HepG2 (cell line): ENCODE data around the gene FJX1. TPM values are rescaled to one million over a fixed set of nuclear protein-coding genes. Genes with fewer than 3 reads are reported as not detected.
A peak's percentile ranks its signal among the peaks of the same experiment; 100 is the strongest.

Source experiments
- ATAC-seq: fragments of 200-7000 bp; cut with Tn5 transposase; 3 replicates; pipeline ENCODE4 v1.9.1; 2020; ENCODE audit warnings: mild to moderate bottlenecking, moderate library complexity
- BruUV-seq: library from RNA; stranded (reverse); fragments of 400-500 nt; replicated peaks from 2 replicates; lab custom pipeline; 2021; lab: Mats Ljungman, UMichigan
- CTCF ChIA-PET: fragments of 300-600 bp; formaldehyde crosslinking; extraction: SDS; loops from one replicate; lab custom pipeline; 2021; ENCODE audit warnings: low total read pairs, inconsistent platforms, low intra/inter-chr PET ratio; lab: Yijun Ruan, JAX
- POLR2A ChIA-PET: fragments of 350-600 bp; sonication (Branson Sonifier 250); formaldehyde crosslinking; loops from one replicate; lab custom pipeline; 2020; ENCODE audit warnings: antibody characterized with exemption, inconsistent platforms; lab: Yijun Ruan, JAX
- DNase-seq: peaks from one replicate; pipeline ENCODE4 v3.0.0-alpha.2; 2015; ENCODE audit warnings: low spot score
- FAIRE-seq: peaks from 3 replicates; lab custom pipeline; 2011; peaks lifted over from hg19 to GRCh38; lab: Jason Lieb, UNC
- H2AFZ ChIP-seq: one replicate; pipeline ENCODE4 v1.6.1; 2011; ENCODE audit warnings: low read length, inconsistent platforms
- H3K27ac ChIP-seq: fragments of 300-600 bp; 3 replicates; pipeline ENCODE4 v1.8.0; 2011; ENCODE audit warnings: mixed run types, mild to moderate bottlenecking, mixed read lengths, low read length, inconsistent platforms; ENCODE audit not compliant: insufficient read depth; ENCODE audit errors: extremely low read length
- H3K27me3 ChIP-seq, 2 experiments: fragments of 200-600 bp in 1 of 2; 2 replicates in 1 of 2; 3 replicates in 1 of 2; pipeline versions ENCODE4 v1.6.0 to v1.8.0; 2011; ENCODE audit warnings: low read length in 2 of 2, mild to moderate bottlenecking in 2 of 2, moderate library complexity in 2 of 2, inconsistent platforms in 1 of 2; ENCODE audit not compliant: insufficient read depth in 2 of 2, control insufficient read depth in 1 of 2
- H3K36me3 ChIP-seq, 2 experiments: fragments of 200-600 bp in 1 of 2; replicated peaks in 1 of 2; 2 replicates in 1 of 2; 3 replicates in 1 of 2; pipeline versions ENCODE4 v1.5.1 to v1.8.0; 2011; ENCODE audit warnings: low read length in 2 of 2, inconsistent platforms in 1 of 2; ENCODE audit not compliant: insufficient read depth in 2 of 2, control insufficient read depth in 1 of 2
- H3K4me1 ChIP-seq: 2 replicates; pipeline ENCODE4 v1.5.1; 2012; ENCODE audit warnings: low read length, inconsistent platforms; ENCODE audit not compliant: insufficient read depth
- H3K4me2 ChIP-seq: 2 replicates; pipeline ENCODE4 v1.6.0; 2011; ENCODE audit warnings: low read depth, low read length, inconsistent platforms
- H3K4me3 ChIP-seq, 3 experiments: fragments of 200-600 bp in 1 of 3; sonication (generic), shearing (Covaris generic) in 1 of 3; replicated peaks in 1 of 3; 2 replicates each; pipeline ENCODE4 v1.5.1; 2011 to 2016; ENCODE audit warnings: low read length in 3 of 3, inconsistent platforms in 2 of 3, low read depth in 2 of 3, mild to moderate bottlenecking in 2 of 3, control low read depth in 1 of 3, mixed read lengths in 1 of 3; ENCODE audit not compliant: insufficient read depth in 1 of 3
- H3K79me2 ChIP-seq: one replicate; pipeline ENCODE4 v1.6.1; 2011; ENCODE audit warnings: low read length, inconsistent platforms; ENCODE audit not compliant: insufficient read depth
- H3K9ac ChIP-seq: 2 replicates; pipeline ENCODE4 v1.6.0; 2011; ENCODE audit warnings: mild to moderate bottlenecking, low read depth, low read length, inconsistent platforms; ENCODE audit not compliant: insufficient read depth
- H3K9me3 ChIP-seq: 2 replicates; pipeline ENCODE4 v1.5.1; 2012; ENCODE audit warnings: mild to moderate bottlenecking, low read length
- H4K20me1 ChIP-seq: 2 replicates; pipeline ENCODE4 v1.6.0; 2011; ENCODE audit warnings: inconsistent platforms, mild to moderate bottlenecking, low read length, moderate library complexity; ENCODE audit not compliant: insufficient read depth
- ATRX ChIP-seq: sonication (generic); formaldehyde crosslinking; IDR thresholded peaks from 2 replicates; pipeline ENCODE4 v1.4.0; 2020; ENCODE audit warnings: missing genetic modification reagents, borderline replicate concordance
- FOSL2 ChIP-seq: sonication (generic); formaldehyde crosslinking; IDR thresholded peaks from 2 replicates; pipeline ENCODE4 v1.4.0; 2020; ENCODE audit warnings: missing genetic modification reagents
- NCOA5 ChIP-seq: sonication (generic); formaldehyde crosslinking; IDR thresholded peaks from 2 replicates; pipeline ENCODE4 v1.4.0; 2020; ENCODE audit warnings: missing genetic modification reagents
- NKX3-1 ChIP-seq: sonication (generic); formaldehyde crosslinking; IDR thresholded peaks from 2 replicates; pipeline ENCODE4 v1.5.0; 2020; ENCODE audit warnings: missing genetic modification reagents
- PITX1 ChIP-seq: sonication (generic); formaldehyde crosslinking; IDR thresholded peaks from 2 replicates; pipeline ENCODE4 v1.5.1; 2020; ENCODE audit warnings: mild to moderate bottlenecking, missing genetic modification reagents
- TARDBP ChIP-seq: sonication (generic); formaldehyde crosslinking; IDR thresholded peaks from 2 replicates; pipeline ENCODE4 v1.8.0; 2022; ENCODE audit warnings: mild to moderate bottlenecking, missing genetic modification reagents
- ZFY ChIP-seq: sonication (generic); formaldehyde crosslinking; IDR thresholded peaks from 2 replicates; pipeline ENCODE4 v1.4.0; 2020; ENCODE audit warnings: missing genetic modification reagents
- ZMAT3 ChIP-seq: sonication (generic); formaldehyde crosslinking; conservative IDR thresholded peaks from 2 replicates; pipeline ENCODE4 v1.7.0; 2021; ENCODE audit warnings: missing genetic modification reagents
- ZNF430 ChIP-seq: sonication (generic); formaldehyde crosslinking; IDR thresholded peaks from 2 replicates; pipeline ENCODE4 v1.9.0; 2021; ENCODE audit warnings: mild to moderate bottlenecking, missing genetic modification reagents
- ZSCAN12 ChIP-seq: sonication (generic); formaldehyde crosslinking; IDR thresholded peaks from 2 replicates; pipeline ENCODE4 v1.9.0; 2021; ENCODE audit warnings: mild to moderate bottlenecking, missing genetic modification reagents
- WGBS: methylation state at CpG from one replicate; pipeline ENCODE4 v1.1.6; 2017; ENCODE audit warnings: low lambda C conversion rate; 5-methylcytosine and 5-hydroxymethylcytosine counted together
- in situ Hi-C: cut with HindIII; loops from 2 replicates; pipeline ENCODE4 v1.10.0; 2017; ENCODE audit warnings: low pct_unique_long_range_greater_than_20kb; ENCODE audit not compliant: extremely low pct_ligation_motif_present
- intact Hi-C: fragments of 100-400 bp; cut with micrococcal nuclease; formaldehyde crosslinking; loops from one replicate; pipeline ENCODE4 v1.10.0; 2022; ENCODE audit not compliant: unreplicated experiment
- polyA plus RNA-seq, 8 experiments: library from polyadenylated mRNA; depleted of rRNA in 3 of 8; stranded (reverse) in 7 of 8; unstranded in 1 of 8; fragments of >200 nt; fragmentation: Illumina TruSeq in 4 of 8; extraction: Trizol in 4 of 8; gene quantifications; 2 replicates each; pipeline versions ENCODE4 v1.2.1 to v1.2.3, GENCODE V29; 2011 to 2016; ENCODE audit warnings: low read depth in 4 of 8, missing spikeins in 1 of 8, mixed read lengths in 1 of 8; ENCODE audit not compliant: insufficient read depth in 1 of 8
- total RNA-seq, 5 experiments: library from RNA; depleted of rRNA; stranded (reverse); fragments of >200 nt; fragmentation: Illumina TruSeq; extraction: Trizol; gene quantifications; 2 replicates each; pipeline ENCODE4 v1.2.3, GENCODE V29; 2016; ENCODE audit warnings: low read depth in 1 of 5
- TF ChIP-seq, protein P1 (sequence below): sonication (generic); formaldehyde crosslinking; conservative IDR thresholded peaks from 2 replicates; pipeline ENCODE4 v1.4.0; 2020; ENCODE audit warnings: missing genetic modification reagents
- TF ChIP-seq, protein P2 (sequence below): sonication (generic); formaldehyde crosslinking; IDR thresholded peaks from 2 replicates; pipeline ENCODE4 v1.9.0; 2021; ENCODE audit warnings: missing genetic modification reagents, mild to moderate bottlenecking, borderline replicate concordance
- TF ChIP-seq, protein P3 (sequence below): sonication (generic); formaldehyde crosslinking; conservative IDR thresholded peaks from 2 replicates; pipeline ENCODE4 v1.8.1; 2023; ENCODE audit warnings: missing genetic modification reagents

FJX1 gene
- total and polyA plus RNA-seq, 2 of the 13 experiments (the other 11 are each of a cell fraction or from before 2014, with no cell fraction given): 0.40 to 0.82 TPM

DNA sequence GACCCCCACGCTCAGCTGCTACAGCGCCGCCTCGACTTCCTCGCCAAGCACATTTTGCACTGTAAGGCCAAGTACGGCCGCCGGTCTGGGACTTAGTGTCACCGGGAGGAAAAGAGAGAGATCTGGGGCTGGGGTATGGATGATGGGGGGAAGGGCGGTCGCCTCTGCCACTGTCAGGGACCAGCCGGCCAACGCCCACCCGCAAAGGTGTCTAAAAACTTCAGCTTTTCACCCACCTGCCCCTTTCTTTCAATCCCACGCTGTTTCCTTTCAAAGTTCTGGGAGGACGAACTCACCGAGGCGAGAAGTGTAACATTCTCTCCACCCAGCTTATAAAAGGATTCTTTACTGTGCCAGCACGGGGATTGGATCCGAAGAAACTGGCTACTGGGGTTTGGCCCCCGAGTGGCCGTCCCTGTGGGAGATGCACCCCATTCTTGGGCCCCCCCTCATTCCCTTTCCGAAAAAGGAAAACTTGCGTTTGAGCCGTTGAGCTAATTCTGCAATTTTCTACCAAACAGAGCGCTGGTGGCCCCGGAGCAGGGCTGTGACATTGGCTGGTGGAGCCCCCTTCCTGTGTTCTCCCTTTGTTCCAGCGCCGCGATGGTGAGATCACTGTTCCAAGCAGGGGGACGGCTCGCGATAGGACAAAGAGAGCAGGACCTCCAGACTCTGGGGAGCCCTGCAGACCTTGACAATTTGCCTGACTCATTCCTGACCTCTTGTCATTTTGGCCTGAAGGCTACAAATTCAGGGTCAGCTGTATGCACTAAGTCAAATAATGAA is 1.8 kb downstream of the FJX1 start:
- no peak overlapping the region for H3K4me3 ChIP-seq
- WGBS: 74% methylated on average over 33 of the region's 33 CpGs
- POLR2A ChIA-PET: no interaction called here
- TF ChIP-seq ZMAT3 (CRISPR knock-in tag) (no peak), FOSL2 (peak; percentile 66)
- TF ChIP-seq, all 625 proteins: peak for 1
- Histone ChIP-seq H3K36me3 (no peaks in the 10 kb centered on the region), H3K4me1 (peaks cover 7% of the 10 kb centered on the region; the same call in 1 of the 2 replicates), H3K79me2 (no peaks in the 10 kb centered on the region), H3K27ac (no peak overlapping the region), H2AFZ (no peak overlapping the region), H3K27me3 (peaks cover 1 to 31% of the 10 kb centered on the region in 2 experiments; a peak in 4 of 5 replicates), H3K4me2 (no peak overlapping the region), H3K9me3 (no peaks in the 10 kb centered on the region), H3K9ac (no peak overlapping the region), H4K20me1 (no peaks in the 10 kb centered on the region)
- FAIRE-seq (no peak), DNase-seq (peak; percentile 38), ATAC-seq (peak; percentile 21; the same call in 1 of the 3 replicates)
- in situ Hi-C loops (loop anchor here (5.0 to 25.0 kb wide), 4 partner anchors 202 to 867 kb away; no protein-coding TSS in a partner anchor), intact Hi-C loops (loop anchor here (5.0 to 10.0 kb wide), 2 partner anchors 95 to 322 kb away; partner anchors contain the start of gene LDLRAD3)
- CTCF ChIA-PET: interaction anchor here (1.0 kb wide), 1 partner anchor 202 kb away, joined by 3 read pairs; no protein-coding TSS in a partner anchor
- BruUV-seq: no TSS peak

DNA sequence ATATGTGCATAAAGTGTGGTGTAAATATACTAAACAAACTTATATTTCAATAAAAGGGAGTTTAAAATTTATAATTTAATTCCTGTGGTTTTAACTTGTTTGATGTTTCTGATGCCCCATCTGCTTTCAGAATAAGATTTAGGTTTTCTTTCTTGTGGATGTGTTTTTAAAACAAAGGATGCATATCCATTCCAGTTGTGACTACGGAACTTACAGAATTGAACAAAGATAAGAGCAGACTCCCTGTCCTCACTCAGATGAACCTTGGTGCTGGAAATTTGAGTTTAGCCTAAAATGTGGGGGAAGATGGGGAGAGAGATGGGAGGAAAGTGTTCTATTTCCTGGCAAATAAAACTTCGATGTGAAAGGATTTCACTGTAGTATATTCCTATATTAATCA is 2.5 kb downstream of the FJX1 start:
- no peak for DNase-seq
- WGBS: 18% methylated on average over 2 of the region's 2 CpGs
- Histone ChIP-seq H3K4me1 (peaks cover 7% of the 10 kb centered on the region; the same call in 1 of the 2 replicates), H3K4me2 (no peak overlapping the region), H2AFZ (no peak overlapping the region), H3K27me3 (peaks cover 1 to 31% of the 10 kb centered on the region in 2 experiments; a peak in 4 of 5 replicates), H3K79me2 (no peaks in the 10 kb centered on the region), H3K9me3 (no peaks in the 10 kb centered on the region), H3K4me3 (no peak overlapping the region), H4K20me1 (no peaks in the 10 kb centered on the region), H3K36me3 (no peaks in the 10 kb centered on the region), H3K9ac (no peak overlapping the region), H3K27ac (no peak overlapping the region)
- in situ Hi-C loops: loop anchor here (25.0 kb wide), 1 partner anchor 867 kb away; no protein-coding TSS in a partner anchor
- intact Hi-C loops: no loop called here
- POLR2A ChIA-PET: no interaction called here
- no TSS peak for BruUV-seq
- ATAC-seq: no peak
- CTCF ChIA-PET: no interaction called here
- no peak for FAIRE-seq
- TF ChIP-seq ZSCAN12 (CRISPR knock-in tag) (no peak), ZNF430 (no peak), TARDBP (no peak), NCOA5 (no peak), ZFY (CRISPR knock-in tag) (no peak), NKX3-1 (CRISPR knock-in tag) (no peak), PITX1 (no peak), ATRX (no peak)
- TF ChIP-seq, protein P1, sequence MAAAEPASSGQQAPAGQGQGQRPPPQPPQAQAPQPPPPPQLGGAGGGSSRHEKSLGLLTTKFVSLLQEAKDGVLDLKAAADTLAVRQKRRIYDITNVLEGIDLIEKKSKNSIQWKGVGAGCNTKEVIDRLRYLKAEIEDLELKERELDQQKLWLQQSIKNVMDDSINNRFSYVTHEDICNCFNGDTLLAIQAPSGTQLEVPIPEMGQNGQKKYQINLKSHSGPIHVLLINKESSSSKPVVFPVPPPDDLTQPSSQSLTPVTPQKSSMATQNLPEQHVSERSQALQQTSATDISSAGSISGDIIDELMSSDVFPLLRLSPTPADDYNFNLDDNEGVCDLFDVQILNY (CRISPR knock-in tag): no peak
- TF ChIP-seq, protein P2, sequence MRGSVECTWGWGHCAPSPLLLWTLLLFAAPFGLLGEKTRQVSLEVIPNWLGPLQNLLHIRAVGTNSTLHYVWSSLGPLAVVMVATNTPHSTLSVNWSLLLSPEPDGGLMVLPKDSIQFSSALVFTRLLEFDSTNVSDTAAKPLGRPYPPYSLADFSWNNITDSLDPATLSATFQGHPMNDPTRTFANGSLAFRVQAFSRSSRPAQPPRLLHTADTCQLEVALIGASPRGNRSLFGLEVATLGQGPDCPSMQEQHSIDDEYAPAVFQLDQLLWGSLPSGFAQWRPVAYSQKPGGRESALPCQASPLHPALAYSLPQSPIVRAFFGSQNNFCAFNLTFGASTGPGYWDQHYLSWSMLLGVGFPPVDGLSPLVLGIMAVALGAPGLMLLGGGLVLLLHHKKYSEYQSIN (CRISPR knock-in tag): no peak
- TF ChIP-seq, protein P3, sequence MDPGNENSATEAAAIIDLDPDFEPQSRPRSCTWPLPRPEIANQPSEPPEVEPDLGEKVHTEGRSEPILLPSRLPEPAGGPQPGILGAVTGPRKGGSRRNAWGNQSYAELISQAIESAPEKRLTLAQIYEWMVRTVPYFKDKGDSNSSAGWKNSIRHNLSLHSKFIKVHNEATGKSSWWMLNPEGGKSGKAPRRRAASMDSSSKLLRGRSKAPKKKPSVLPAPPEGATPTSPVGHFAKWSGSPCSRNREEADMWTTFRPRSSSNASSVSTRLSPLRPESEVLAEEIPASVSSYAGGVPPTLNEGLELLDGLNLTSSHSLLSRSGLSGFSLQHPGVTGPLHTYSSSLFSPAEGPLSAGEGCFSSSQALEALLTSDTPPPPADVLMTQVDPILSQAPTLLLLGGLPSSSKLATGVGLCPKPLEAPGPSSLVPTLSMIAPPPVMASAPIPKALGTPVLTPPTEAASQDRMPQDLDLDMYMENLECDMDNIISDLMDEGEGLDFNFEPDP: no peak
